GM23338 (cell line): Measurements from ENCODE around the gene MAG. TPM values are rescaled to one million over a fixed set of nuclear protein-coding genes. Genes with fewer than 3 reads are reported as not detected.

Experiments
- ATAC-seq: fragments of 200-7000 bp; cut with Tn5 transposase; 3 replicates; pipeline ENCODE4 v1.9.1; 2020
- DNase-seq: peaks from one replicate; pipeline ENCODE4 v3.0.0-alpha.2; 2015; ENCODE audit warnings: low spot score
- H2AFZ ChIP-seq: fragments of 200-600 bp; sonication (generic); 2 replicates; pipeline ENCODE4 v1.8.0; 2016; ENCODE audit warnings: antibody characterized with exemption, mild to moderate bottlenecking, moderate library complexity
- H3F3A ChIP-seq: fragments of 200-600 bp; sonication (generic); replicated peaks from 2 replicates; pipeline ENCODE4 v1.8.0; 2017; ENCODE audit warnings: antibody characterized with exemption, mixed run types, low read depth
- H3K27ac ChIP-seq: fragments of 200-600 bp; sonication (generic); 2 replicates; pipeline ENCODE4 v1.6.1; 2016; ENCODE audit warnings: low read depth
- H3K27me3 ChIP-seq: fragments of 200-600 bp; sonication (generic); 2 replicates; pipeline ENCODE4 v1.8.0; 2016; ENCODE audit warnings: mild to moderate bottlenecking, mixed run types, moderate library complexity; ENCODE audit not compliant: insufficient read depth
- H3K36me3 ChIP-seq: fragments of 200-600 bp; sonication (generic); 2 replicates; pipeline ENCODE4 v1.8.0; 2016; ENCODE audit warnings: mild to moderate bottlenecking; ENCODE audit not compliant: insufficient read depth
- H3K4me1 ChIP-seq: fragments of 200-600 bp; sonication (generic); 2 replicates; pipeline ENCODE4 v1.8.0; 2016; ENCODE audit warnings: mild to moderate bottlenecking, moderate library complexity; ENCODE audit not compliant: insufficient read depth
- H3K4me2 ChIP-seq: fragments of 200-600 bp; sonication (generic); 2 replicates; pipeline ENCODE4 v1.7.1; 2017; ENCODE audit warnings: mixed run types
- H3K4me3 ChIP-seq: fragments of 200-600 bp; sonication (generic); 2 replicates; pipeline ENCODE4 v1.6.1; 2016; ENCODE audit warnings: mixed run types
- H3K79me2 ChIP-seq: fragments of 200-600 bp; sonication (generic); replicated peaks from 2 replicates; pipeline ENCODE4 v1.8.0; 2017; ENCODE audit warnings: mild to moderate bottlenecking; ENCODE audit not compliant: insufficient read depth
- H3K9me2 ChIP-seq: fragments of 200-600 bp; sonication (generic); 2 replicates; pipeline ENCODE4 v1.8.0; 2017; ENCODE audit not compliant: insufficient read depth
- H4K20me1 ChIP-seq: fragments of 200-600 bp; sonication (generic); replicated peaks from 2 replicates; pipeline ENCODE4 v1.8.0; 2017; ENCODE audit warnings: mild to moderate bottlenecking; ENCODE audit not compliant: insufficient read depth
- H3K27ac Mint-ChIP-seq: 2 replicates; pipeline ENCODE4 v1.8.0; 2020; ENCODE audit warnings: inconsistent platforms, mild to moderate bottlenecking, moderate library complexity, mixed read lengths
- H3K27me3 Mint-ChIP-seq: 3 replicates; pipeline ENCODE4 v1.8.0; 2022; ENCODE audit warnings: low read depth, mild to moderate bottlenecking, moderate library complexity, mixed read lengths, inconsistent platforms; ENCODE audit not compliant: insufficient read depth, poor library complexity
- H3K36me3 Mint-ChIP-seq: 3 replicates; pipeline ENCODE4 v1.8.0; 2021; ENCODE audit warnings: low read depth, mild to moderate bottlenecking, inconsistent platforms, moderate library complexity, mixed read lengths
- H3K4me1 Mint-ChIP-seq: 3 replicates; pipeline ENCODE4 v1.8.0; 2020; ENCODE audit warnings: mild to moderate bottlenecking, inconsistent platforms, mixed read lengths
- H3K4me3 Mint-ChIP-seq: 3 replicates; pipeline ENCODE4 v1.8.0; 2021; ENCODE audit warnings: moderate library complexity, mild to moderate bottlenecking, inconsistent platforms, mixed read lengths
- H3K9me3 Mint-ChIP-seq: 3 replicates; pipeline ENCODE4 v1.8.0; 2020; ENCODE audit warnings: moderate library complexity, mild to moderate bottlenecking, inconsistent platforms, mixed read lengths
- CREB1 ChIP-seq: fragments of 250-450 bp; sonication (Bioruptor Pico); IDR thresholded peaks from 2 replicates; pipeline ENCODE4 v1.5.0; 2020; ENCODE audit warnings: low read depth, mild to moderate bottlenecking, moderate library complexity
- EZH2 ChIP-seq: fragments of 200-600 bp; sonication (generic); IDR thresholded peaks from one replicate; pipeline ENCODE4 v1.8.0; 2017; ENCODE audit warnings: antibody characterized with exemption, mild to moderate bottlenecking, low read depth; ENCODE audit not compliant: unreplicated experiment
- EZH2phosphoT487 ChIP-seq: fragments of 200-600 bp; sonication (generic); IDR thresholded peaks from one replicate; pipeline ENCODE4 v1.8.1; 2018; ENCODE audit warnings: antibody characterized with exemption; ENCODE audit not compliant: unreplicated experiment
- JUNB ChIP-seq: IDR thresholded peaks from one replicate; pipeline ENCODE4 v1.6.1; 2016; ENCODE audit warnings: antibody characterized with exemption; ENCODE audit not compliant: unreplicated experiment
- NANOG ChIP-seq: IDR thresholded peaks from 2 replicates; pipeline ENCODE4 v1.6.1; 2016; ENCODE audit warnings: antibody characterized with exemption, borderline replicate concordance
- POLR2AphosphoS5 ChIP-seq: IDR thresholded peaks from 2 replicates; pipeline ENCODE4 v1.6.1; 2016; ENCODE audit warnings: antibody characterized with exemption, low read depth
- ZNF114 ChIP-seq: fragments of 250-450 bp; sonication (Bioruptor Pico); IDR thresholded peaks from 2 replicates; pipeline ENCODE4 v1.5.0; 2020; ENCODE audit warnings: mild to moderate bottlenecking, moderate library complexity
- ZNF331 ChIP-seq: fragments of 250-450 bp; sonication (Bioruptor Pico); IDR thresholded peaks from 2 replicates; pipeline ENCODE4 v1.5.0; 2020; ENCODE audit warnings: low read depth, mild to moderate bottlenecking, moderate library complexity
- polyA plus RNA-seq: library from polyadenylated mRNA; unstranded; fragments of >200 nt; fragmentation: Nextera tagmentation; extraction: Ambion mirVana; gene quantifications from 2 replicates; pipeline ENCODE4 v1.2.1, GENCODE V29; 2016
- total RNA-seq: library from RNA; depleted of rRNA; stranded (reverse); fragments of >200 nt; shearing (Covaris generic); gene quantifications from 2 replicates; pipeline ENCODE4 v1.2.3, GENCODE V29; 2014
- TF ChIP-seq, protein P1 (sequence below): IDR thresholded peaks from one replicate; pipeline ENCODE4 v1.6.1; 2018; ENCODE audit warnings: antibody characterized with exemption; ENCODE audit not compliant: unreplicated experiment
- TF ChIP-seq, protein P2 (sequence below): fragments of 250-450 bp; sonication (Bioruptor Pico); IDR thresholded peaks from 2 replicates; pipeline ENCODE4 v1.5.0; 2020; ENCODE audit warnings: mild to moderate bottlenecking, moderate library complexity
- TF ChIP-seq, protein P3 (sequence below): IDR thresholded peaks from 2 replicates; pipeline ENCODE4 v1.6.1; 2016; ENCODE audit warnings: antibody characterized with exemption

The MAG gene
- total and polyA plus RNA-seq, 2 experiments from 2014 or later, result 0.61 to 1.3 TPM

- TF ChIP-seq, protein P1, sequence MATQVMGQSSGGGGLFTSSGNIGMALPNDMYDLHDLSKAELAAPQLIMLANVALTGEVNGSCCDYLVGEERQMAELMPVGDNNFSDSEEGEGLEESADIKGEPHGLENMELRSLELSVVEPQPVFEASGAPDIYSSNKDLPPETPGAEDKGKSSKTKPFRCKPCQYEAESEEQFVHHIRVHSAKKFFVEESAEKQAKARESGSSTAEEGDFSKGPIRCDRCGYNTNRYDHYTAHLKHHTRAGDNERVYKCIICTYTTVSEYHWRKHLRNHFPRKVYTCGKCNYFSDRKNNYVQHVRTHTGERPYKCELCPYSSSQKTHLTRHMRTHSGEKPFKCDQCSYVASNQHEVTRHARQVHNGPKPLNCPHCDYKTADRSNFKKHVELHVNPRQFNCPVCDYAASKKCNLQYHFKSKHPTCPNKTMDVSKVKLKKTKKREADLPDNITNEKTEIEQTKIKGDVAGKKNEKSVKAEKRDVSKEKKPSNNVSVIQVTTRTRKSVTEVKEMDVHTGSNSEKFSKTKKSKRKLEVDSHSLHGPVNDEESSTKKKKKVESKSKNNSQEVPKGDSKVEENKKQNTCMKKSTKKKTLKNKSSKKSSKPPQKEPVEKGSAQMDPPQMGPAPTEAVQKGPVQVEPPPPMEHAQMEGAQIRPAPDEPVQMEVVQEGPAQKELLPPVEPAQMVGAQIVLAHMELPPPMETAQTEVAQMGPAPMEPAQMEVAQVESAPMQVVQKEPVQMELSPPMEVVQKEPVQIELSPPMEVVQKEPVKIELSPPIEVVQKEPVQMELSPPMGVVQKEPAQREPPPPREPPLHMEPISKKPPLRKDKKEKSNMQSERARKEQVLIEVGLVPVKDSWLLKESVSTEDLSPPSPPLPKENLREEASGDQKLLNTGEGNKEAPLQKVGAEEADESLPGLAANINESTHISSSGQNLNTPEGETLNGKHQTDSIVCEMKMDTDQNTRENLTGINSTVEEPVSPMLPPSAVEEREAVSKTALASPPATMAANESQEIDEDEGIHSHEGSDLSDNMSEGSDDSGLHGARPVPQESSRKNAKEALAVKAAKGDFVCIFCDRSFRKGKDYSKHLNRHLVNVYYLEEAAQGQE, result no peak
Observed at GRCh38 chr19:35351411-35352176, 59.6 kb downstream of the MAG start (continued).

DNA sequence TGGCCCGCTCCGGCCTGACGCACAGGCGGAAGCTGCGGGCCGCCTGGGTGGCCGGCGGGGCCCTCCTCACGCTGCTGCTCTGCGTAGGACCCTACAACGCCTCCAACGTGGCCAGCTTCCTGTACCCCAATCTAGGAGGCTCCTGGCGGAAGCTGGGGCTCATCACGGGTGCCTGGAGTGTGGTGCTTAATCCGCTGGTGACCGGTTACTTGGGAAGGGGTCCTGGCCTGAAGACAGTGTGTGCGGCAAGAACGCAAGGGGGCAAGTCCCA lies 60.2 kb downstream of the MAG start:
- H3K27ac ChIP-seq, result no peak overlapping the region
- H3K4me1 Mint-ChIP-seq, result peaks cover 7% of the 10 kb centered on the region
- no peaks in the 10 kb centered on the region for H3F3A ChIP-seq
- H3K9me3 Mint-ChIP-seq, result no peaks in the 10 kb centered on the region
- DNase-seq (peak; percentile 13), ATAC-seq (no peak)
- H3K4me3 Mint-ChIP-seq, result no peak overlapping the region
- H3K27ac Mint-ChIP-seq, result no peak overlapping the region
- H3K27me3 ChIP-seq, result no peaks in the 10 kb centered on the region
- H3K79me2 ChIP-seq, result no peaks in the 10 kb centered on the region
- 0 out of 2 replicates have a peak overlapping the region, but pooled peaks have one; percentile 95 for H2AFZ ChIP-seq
- no peaks in the 10 kb centered on the region for H3K4me1 ChIP-seq
- no peak overlapping the region for H3K4me2 ChIP-seq
- no peaks in the 10 kb centered on the region for H3K9me2 ChIP-seq
- no peaks in the 10 kb centered on the region for H3K36me3 Mint-ChIP-seq
- H3K27me3 Mint-ChIP-seq, result peaks cover 22% of the 10 kb centered on the region
- H3K4me3 ChIP-seq, result no peak overlapping the region
- no peaks in the 10 kb centered on the region for H4K20me1 ChIP-seq
- no peaks in the 10 kb centered on the region for H3K36me3 ChIP-seq
- TF ChIP-seq EZH2phosphoT487 (no peak), CREB1 (CRISPR knock-in tag) (no peak), ZNF114 (CRISPR knock-in tag) (no peak), JUNB (no peak), POLR2AphosphoS5 (no peak), EZH2 (no peak), ZNF331 (CRISPR knock-in tag) (no peak), NANOG (no peak)
- TF ChIP-seq, protein P2, sequence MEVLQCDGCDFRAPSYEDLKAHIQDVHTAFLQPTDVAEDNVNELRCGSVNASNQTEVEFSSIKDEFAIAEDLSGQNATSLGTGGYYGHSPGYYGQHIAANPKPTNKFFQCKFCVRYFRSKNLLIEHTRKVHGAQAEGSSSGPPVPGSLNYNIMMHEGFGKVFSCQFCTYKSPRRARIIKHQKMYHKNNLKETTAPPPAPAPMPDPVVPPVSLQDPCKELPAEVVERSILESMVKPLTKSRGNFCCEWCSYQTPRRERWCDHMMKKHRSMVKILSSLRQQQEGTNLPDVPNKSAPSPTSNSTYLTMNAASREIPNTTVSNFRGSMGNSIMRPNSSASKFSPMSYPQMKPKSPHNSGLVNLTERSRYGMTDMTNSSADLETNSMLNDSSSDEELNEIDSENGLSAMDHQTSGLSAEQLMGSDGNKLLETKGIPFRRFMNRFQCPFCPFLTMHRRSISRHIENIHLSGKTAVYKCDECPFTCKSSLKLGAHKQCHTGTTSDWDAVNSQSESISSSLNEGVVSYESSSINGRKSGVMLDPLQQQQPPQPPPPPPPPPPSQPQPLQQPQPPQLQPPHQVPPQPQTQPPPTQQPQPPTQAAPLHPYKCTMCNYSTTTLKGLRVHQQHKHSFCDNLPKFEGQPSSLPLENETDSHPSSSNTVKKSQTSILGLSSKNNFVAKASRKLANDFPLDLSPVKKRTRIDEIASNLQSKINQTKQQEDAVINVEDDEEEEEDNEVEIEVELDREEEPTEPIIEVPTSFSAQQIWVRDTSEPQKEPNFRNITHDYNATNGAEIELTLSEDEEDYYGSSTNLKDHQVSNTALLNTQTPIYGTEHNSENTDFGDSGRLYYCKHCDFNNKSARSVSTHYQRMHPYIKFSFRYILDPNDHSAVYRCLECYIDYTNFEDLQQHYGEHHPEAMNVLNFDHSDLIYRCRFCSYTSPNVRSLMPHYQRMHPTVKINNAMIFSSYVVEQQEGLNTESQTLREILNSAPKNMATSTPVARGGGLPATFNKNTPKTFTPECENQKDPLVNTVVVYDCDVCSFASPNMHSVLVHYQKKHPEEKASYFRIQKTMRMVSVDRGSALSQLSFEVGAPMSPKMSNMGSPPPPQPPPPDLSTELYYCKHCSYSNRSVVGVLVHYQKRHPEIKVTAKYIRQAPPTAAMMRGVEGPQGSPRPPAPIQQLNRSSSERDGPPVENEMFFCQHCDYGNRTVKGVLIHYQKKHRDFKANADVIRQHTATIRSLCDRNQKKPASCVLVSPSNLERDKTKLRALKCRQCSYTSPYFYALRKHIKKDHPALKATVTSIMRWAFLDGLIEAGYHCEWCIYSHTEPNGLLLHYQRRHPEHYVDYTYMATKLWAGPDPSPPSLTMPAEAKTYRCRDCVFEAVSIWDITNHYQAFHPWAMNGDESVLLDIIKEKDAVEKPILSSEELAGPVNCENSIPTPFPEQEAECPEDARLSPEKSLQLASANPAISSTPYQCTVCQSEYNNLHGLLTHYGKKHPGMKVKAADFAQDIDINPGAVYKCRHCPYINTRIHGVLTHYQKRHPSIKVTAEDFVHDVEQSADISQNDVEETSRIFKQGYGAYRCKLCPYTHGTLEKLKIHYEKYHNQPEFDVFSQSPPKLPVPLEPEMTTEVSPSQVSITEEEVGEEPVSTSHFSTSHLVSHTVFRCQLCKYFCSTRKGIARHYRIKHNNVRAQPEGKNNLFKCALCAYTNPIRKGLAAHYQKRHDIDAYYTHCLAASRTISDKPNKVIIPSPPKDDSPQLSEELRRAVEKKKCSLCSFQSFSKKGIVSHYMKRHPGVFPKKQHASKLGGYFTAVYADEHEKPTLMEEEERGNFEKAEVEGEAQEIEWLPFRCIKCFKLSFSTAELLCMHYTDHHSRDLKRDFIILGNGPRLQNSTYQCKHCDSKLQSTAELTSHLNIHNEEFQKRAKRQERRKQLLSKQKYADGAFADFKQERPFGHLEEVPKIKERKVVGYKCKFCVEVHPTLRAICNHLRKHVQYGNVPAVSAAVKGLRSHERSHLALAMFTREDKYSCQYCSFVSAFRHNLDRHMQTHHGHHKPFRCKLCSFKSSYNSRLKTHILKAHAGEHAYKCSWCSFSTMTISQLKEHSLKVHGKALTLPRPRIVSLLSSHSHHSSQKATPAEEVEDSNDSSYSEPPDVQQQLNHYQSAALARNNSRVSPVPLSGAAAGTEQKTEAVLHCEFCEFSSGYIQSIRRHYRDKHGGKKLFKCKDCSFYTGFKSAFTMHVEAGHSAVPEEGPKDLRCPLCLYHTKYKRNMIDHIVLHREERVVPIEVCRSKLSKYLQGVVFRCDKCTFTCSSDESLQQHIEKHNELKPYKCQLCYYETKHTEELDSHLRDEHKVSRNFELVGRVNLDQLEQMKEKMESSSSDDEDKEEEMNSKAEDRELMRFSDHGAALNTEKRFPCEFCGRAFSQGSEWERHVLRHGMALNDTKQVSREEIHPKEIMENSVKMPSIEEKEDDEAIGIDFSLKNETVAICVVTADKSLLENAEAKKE (CRISPR knock-in tag), result no peak
- TF ChIP-seq, protein P3, sequence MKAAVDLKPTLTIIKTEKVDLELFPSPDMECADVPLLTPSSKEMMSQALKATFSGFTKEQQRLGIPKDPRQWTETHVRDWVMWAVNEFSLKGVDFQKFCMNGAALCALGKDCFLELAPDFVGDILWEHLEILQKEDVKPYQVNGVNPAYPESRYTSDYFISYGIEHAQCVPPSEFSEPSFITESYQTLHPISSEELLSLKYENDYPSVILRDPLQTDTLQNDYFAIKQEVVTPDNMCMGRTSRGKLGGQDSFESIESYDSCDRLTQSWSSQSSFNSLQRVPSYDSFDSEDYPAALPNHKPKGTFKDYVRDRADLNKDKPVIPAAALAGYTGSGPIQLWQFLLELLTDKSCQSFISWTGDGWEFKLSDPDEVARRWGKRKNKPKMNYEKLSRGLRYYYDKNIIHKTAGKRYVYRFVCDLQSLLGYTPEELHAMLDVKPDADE, result no peak
